Upper lobe of left lung (tissue), 4 donors: Measurements from ENCODE around the gene PJA2.

Experiments
- EP300 ChIP-seq, 4 donors: sonication (generic); formaldehyde crosslinking; IDR thresholded peaks; one replicate each; pipeline ENCODE4 v1.5.1; 2017; ENCODE audit warnings: antibody characterized with exemption in 4 of 4, control low read depth in 2 of 4
- POLR2A ChIP-seq, 4 donors: fragments of 450-650 bp; IDR thresholded peaks; one replicate each; pipeline ENCODE4 v1.5.1; 2016 to 2017; ENCODE audit warnings: antibody characterized with exemption in 4 of 4, mild to moderate bottlenecking in 2 of 4
- TF ChIP-seq, protein P1 (sequence below), 6 experiments: fragments of 450-650 bp in 4 of 6; fragments of 200-600 bp in 2 of 6; sonication (generic) in 2 of 6; IDR thresholded peaks; one replicate each; pipeline ENCODE4 v1.5.1; 2016 to 2019; ENCODE audit warnings: antibody characterized with exemption in 6 of 6

DNA sequence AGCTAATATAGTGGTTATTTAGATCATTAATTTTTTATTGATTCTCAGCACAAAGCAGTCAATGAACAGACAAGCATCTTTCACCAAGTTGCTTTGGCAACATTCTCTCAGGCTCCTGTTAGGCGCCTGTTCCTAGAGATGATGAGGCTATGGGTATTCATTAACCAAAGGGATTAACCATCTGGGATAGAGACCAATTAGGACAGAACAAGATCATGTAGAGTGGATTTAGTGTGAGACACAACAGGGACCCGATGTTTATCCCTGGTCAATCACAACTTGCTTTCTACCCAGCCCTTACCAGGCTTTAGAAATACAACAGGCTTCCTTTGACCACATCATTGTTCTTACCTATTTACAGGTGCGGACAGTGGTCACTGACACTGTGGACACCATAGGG is 82.2 kb downstream of the PJA2 start:
- no peak for TF ChIP-seq EP300 (IDR thresholded peaks at IDR 0.05)
- TF ChIP-seq, protein P1, sequence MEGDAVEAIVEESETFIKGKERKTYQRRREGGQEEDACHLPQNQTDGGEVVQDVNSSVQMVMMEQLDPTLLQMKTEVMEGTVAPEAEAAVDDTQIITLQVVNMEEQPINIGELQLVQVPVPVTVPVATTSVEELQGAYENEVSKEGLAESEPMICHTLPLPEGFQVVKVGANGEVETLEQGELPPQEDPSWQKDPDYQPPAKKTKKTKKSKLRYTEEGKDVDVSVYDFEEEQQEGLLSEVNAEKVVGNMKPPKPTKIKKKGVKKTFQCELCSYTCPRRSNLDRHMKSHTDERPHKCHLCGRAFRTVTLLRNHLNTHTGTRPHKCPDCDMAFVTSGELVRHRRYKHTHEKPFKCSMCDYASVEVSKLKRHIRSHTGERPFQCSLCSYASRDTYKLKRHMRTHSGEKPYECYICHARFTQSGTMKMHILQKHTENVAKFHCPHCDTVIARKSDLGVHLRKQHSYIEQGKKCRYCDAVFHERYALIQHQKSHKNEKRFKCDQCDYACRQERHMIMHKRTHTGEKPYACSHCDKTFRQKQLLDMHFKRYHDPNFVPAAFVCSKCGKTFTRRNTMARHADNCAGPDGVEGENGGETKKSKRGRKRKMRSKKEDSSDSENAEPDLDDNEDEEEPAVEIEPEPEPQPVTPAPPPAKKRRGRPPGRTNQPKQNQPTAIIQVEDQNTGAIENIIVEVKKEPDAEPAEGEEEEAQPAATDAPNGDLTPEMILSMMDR (IDR thresholded peaks at IDR 0.05): no peak
- no peak for TF ChIP-seq POLR2A (IDR thresholded peaks at IDR 0.05)
